Astrocyte of the spinal cord (primary cell): ENCODE data around the gene SCN4B.

Experiments used
- DNase-seq: peaks from one replicate; pipeline ENCODE4 v3.0.0; 2011; ENCODE audit warnings: low read depth, low spot score
- H3K4me3 ChIP-seq: 2 replicates; pipeline ENCODE4 v1.5.1; 2011; ENCODE audit warnings: low read depth, mild to moderate bottlenecking, low read length, moderate library complexity
- in situ Hi-C: cut with HindIII; loops from 2 replicates; pipeline ENCODE4 v1.10.0; 2017; ENCODE audit warnings: low sequenced_read_pairs
- TF ChIP-seq, protein P1 (sequence below): IDR thresholded peaks from 2 replicates; pipeline ENCODE4 v1.5.1; 2012; ENCODE audit warnings: low read depth, mild to moderate bottlenecking, low read length, inconsistent platforms

The SCN4B gene

DNA sequence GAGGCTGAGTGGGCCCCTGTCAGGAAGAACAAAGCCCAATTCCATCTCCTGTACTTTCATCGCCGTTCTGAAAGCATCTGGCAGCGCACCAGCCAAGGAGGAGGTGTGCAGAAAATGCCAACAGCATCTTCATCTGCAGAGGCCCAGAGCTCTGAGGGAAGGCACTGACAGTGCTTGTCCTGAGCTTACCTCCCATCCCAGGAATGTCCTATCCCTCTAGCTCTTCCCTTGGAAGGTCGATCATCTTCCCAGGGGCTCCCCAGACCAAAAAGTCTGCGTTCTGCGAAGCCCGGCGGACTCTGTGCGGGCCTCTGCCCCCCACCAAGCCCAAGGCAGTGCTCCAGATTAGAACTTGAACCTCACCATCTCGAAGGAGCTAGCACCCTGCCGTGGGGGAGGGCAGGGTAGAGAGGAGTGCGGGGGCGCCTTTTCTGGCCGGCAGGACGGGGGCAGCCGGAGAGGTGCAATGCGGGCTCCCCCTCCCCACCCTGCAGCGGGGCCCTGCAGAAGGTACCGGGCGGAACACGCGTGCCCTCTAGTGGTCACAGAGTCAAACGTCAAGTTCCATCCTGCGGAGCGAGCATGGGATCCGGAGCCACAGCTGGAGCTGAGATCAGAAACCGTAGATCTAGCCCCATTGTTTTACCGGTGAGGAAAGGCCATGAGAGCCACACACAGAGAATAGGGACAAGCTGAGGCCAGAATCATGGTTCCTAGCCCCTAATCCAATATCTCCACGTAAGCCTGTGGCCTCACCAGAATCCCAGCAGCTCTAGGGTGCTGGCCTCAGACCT lies 18.8 kb upstream of the SCN4B start:
- peak; percentile 25 for DNase-seq
- H3K4me3 ChIP-seq: no peak overlapping the region
- in situ Hi-C loops: no loop called here
- TF ChIP-seq, protein P1, sequence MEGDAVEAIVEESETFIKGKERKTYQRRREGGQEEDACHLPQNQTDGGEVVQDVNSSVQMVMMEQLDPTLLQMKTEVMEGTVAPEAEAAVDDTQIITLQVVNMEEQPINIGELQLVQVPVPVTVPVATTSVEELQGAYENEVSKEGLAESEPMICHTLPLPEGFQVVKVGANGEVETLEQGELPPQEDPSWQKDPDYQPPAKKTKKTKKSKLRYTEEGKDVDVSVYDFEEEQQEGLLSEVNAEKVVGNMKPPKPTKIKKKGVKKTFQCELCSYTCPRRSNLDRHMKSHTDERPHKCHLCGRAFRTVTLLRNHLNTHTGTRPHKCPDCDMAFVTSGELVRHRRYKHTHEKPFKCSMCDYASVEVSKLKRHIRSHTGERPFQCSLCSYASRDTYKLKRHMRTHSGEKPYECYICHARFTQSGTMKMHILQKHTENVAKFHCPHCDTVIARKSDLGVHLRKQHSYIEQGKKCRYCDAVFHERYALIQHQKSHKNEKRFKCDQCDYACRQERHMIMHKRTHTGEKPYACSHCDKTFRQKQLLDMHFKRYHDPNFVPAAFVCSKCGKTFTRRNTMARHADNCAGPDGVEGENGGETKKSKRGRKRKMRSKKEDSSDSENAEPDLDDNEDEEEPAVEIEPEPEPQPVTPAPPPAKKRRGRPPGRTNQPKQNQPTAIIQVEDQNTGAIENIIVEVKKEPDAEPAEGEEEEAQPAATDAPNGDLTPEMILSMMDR: peak; percentile 91

DNA sequence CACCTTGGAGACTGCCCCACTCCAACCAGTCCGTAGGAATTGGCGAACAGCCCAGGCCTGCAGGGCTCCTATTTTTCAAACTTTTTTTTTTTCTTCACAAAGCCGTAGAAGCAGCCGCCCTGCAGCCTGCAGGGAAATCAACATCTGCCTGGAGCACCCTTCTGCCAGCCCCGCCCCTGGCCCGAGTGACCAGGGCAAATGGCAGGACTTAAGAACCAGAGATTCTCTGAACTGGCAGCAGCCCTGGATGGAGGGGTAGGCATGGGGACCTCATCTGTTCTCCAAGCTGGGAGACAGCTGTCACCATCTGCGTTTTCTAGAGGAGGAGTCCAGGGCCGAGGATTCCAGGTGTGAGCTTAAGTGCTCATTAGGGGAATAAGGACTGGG lies 18.3 kb upstream of the SCN4B start:
- H3K4me3 ChIP-seq: no peak overlapping the region
- TF ChIP-seq, protein P1: no peak
- DNase-seq: no peak
- in situ Hi-C loops: no loop called here

DNA sequence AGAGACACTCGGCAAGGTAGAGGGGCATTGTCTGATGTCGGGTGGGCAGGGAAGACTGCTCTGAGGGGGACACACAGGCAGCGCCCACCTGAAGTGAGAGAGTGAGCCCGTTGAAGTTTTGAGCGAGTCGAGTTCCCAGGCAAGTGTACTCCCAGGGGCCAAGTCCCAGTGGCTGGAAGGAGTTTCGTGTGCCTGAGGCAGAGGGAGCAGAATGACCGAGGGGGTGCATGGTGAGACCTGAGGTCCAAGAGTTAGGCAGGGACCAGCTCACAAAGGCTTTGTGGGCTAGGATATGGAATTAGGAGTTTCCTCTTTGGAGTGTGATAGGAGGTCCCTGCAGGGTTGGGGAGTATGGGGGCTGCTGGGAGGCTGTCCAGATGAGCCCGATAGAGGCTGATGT lies 17.6 kb upstream of the SCN4B start:
- no peak overlapping the region for H3K4me3 ChIP-seq
- no peak for DNase-seq
- in situ Hi-C loops: no loop called here
- TF ChIP-seq, protein P1: no peak

DNA sequence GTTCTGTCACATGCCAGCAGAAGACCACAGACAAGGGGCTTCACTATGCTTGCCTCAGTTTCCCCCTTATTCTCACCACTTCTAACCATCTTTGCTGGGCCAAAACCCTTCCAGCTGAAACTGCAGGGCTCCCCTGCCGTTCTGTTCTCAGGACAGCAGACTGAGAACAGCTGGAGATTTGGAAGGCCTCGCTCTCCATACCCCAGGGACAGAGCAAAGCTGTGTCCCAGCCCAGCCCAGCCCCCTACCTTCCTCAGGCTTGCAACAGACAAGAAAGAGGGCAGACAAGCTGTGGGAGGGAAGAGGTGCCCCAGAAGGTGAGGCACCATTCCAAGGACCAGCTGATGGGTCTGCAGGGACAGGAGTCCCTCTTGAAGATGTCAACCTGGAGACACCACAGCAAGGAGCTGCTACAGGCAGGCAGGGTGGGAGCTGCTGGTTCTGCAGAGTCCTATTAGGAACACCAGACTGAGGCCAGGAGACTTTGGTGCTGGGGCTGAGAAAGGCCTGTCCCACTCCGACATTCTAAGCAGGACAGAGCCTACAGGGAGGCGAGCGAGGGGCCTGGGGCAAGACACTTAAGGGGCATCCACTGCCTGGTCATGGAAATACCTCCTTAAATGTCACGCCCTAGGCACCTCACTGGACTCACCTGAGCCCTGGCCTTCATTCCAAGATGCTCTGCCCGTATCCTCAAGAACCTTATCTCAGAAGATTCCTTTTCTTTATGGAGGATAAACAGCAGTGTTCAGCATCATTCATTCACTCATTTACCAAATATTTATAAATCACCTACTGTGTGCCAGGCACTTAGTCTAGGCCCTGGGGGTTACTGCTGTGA lies 16.9 kb upstream of the SCN4B start:
- no peak for DNase-seq
- in situ Hi-C loops: no loop called here
- TF ChIP-seq, protein P1: no peak
- H3K4me3 ChIP-seq: no peak overlapping the region

DNA sequence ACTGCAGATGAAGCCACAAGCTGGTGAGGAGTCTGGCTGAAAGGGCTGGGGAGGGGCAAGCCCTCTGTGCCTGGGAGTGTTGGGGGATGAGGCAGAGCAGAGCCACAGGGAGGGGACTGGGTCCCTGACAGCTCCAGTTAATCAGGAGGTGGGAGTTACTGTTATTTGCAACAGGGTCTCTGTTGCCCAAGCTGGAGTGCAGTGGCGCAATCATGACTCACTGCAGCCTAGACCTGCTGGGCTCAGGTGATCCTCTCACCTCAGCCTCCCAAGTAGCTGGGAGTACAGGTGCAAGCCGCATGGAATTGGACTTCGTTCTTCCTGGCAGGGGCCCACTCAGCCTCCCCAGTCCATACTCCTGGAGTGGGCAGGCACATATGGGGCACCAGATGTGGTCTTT lies 16.1 kb upstream of the SCN4B start:
- in situ Hi-C loops: no loop called here
- TF ChIP-seq, protein P1: no peak
- no peak overlapping the region for H3K4me3 ChIP-seq
- DNase-seq: no peak

DNA sequence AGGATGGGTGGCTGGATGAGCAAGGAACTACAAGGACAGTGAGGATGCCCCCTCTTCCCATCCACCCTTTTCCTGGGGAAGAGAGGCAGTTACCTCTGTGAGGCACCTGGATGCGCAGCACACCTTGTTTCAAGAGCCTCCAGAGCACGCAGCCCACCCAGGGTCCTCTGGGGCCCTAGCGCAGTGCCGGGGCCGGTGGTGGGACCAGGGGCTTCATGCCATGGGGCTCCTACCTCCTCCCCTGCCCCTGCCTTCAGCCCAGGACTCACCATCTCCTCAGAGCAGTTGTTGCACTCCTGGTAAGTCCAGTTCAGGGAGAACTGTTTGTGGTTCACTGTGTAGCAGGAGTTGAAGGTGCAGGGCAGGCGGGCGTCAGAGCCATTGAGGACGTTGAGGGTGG lies 15.7 kb upstream of the SCN4B start:
- in situ Hi-C loops: no loop called here
- TF ChIP-seq, protein P1: no peak
- no peak for DNase-seq
- H3K4me3 ChIP-seq: no peak overlapping the region
